Neural progenitor cell (in vitro differentiated cells): ENCODE measurements around the gene ANKMY1. TPM values are rescaled to one million over a fixed set of nuclear protein-coding genes. Genes with fewer than 3 reads are reported as not detected.

ENCODE experiments used
- DNase-seq: peaks from one replicate; pipeline ENCODE4 v3.0.0-alpha.2; 2016; ENCODE audit warnings: low spot score
- H2AFZ ChIP-seq: fragments of 200-600 bp; sonication (generic); replicated peaks from 2 replicates; pipeline ENCODE4 v1.6.1; 2016; ENCODE audit warnings: antibody characterized with exemption
- H3F3A ChIP-seq: fragments of 200-600 bp; sonication (generic); 2 replicates; pipeline ENCODE4 v1.6.1; 2016; ENCODE audit warnings: antibody characterized with exemption, low read depth
- H3K27ac ChIP-seq: fragments of 200-600 bp; sonication (generic); 2 replicates; pipeline ENCODE4 v1.5.1; 2016; ENCODE audit warnings: mild to moderate bottlenecking
- H3K27me3 ChIP-seq: fragments of 200-600 bp; sonication (generic); 2 replicates; pipeline ENCODE4 v1.6.1; 2016; ENCODE audit warnings: mild to moderate bottlenecking, moderate library complexity
- H3K36me3 ChIP-seq: fragments of 200-600 bp; sonication (generic); 2 replicates; pipeline ENCODE4 v1.5.1; 2016
- H3K4me1 ChIP-seq: fragments of 200-600 bp; sonication (generic); 2 replicates; pipeline ENCODE4 v1.6.1; 2016; ENCODE audit warnings: mixed run types
- H3K4me2 ChIP-seq: fragments of 200-600 bp; sonication (generic); 2 replicates; pipeline ENCODE4 v1.6.1; 2016
- H3K4me3 ChIP-seq: fragments of 200-600 bp; sonication (generic); 2 replicates; pipeline ENCODE4 v1.5.1; 2016
- H3K79me2 ChIP-seq: fragments of 200-600 bp; sonication (generic); 2 replicates; pipeline ENCODE4 v1.6.1; 2016; ENCODE audit warnings: low read depth
- H3K9ac ChIP-seq: fragments of 200-600 bp; sonication (generic); 2 replicates; pipeline ENCODE4 v1.6.1; 2016
- H3K9me3 ChIP-seq: fragments of 200-600 bp; sonication (generic); 2 replicates; pipeline ENCODE4 v1.5.1; 2016; ENCODE audit warnings: low read depth
- H4K20me1 ChIP-seq: fragments of 200-600 bp; sonication (generic); 2 replicates; pipeline ENCODE4 v1.6.1; 2016; ENCODE audit warnings: low read depth
- H3K27ac Mint-ChIP-seq: 3 replicates; pipeline ENCODE4 v1.8.0; 2021; ENCODE audit warnings: mixed read lengths
- H3K27me3 Mint-ChIP-seq: 2 replicates; pipeline ENCODE4 v1.8.0; 2022; ENCODE audit warnings: low read depth, mild to moderate bottlenecking, inconsistent platforms, moderate library complexity, mixed read lengths; ENCODE audit not compliant: insufficient read depth
- H3K36me3 Mint-ChIP-seq: 3 replicates; pipeline ENCODE4 v1.8.0; 2021; ENCODE audit warnings: mixed read lengths
- H3K4me1 Mint-ChIP-seq: 3 replicates; pipeline ENCODE4 v1.8.0; 2021; ENCODE audit warnings: mixed read lengths
- H3K4me3 Mint-ChIP-seq: 3 replicates; pipeline ENCODE4 v1.8.0; 2021; ENCODE audit warnings: mild to moderate bottlenecking, moderate library complexity, mixed read lengths
- H3K9me3 Mint-ChIP-seq: 3 replicates; pipeline ENCODE4 v1.8.0; 2020; ENCODE audit warnings: mixed read lengths
- CTCF ChIP-seq: fragments of 200-600 bp; sonication (generic); IDR thresholded peaks from 2 replicates; pipeline ENCODE4 v1.5.1; 2017; ENCODE audit warnings: antibody characterized with exemption, mild to moderate bottlenecking
- EZH2 ChIP-seq: fragments of 200-600 bp; sonication (generic); IDR thresholded peaks from 2 replicates; pipeline ENCODE4 v1.6.1; 2017; ENCODE audit warnings: antibody characterized with exemption, mild to moderate bottlenecking, moderate library complexity
- EZH2phosphoT487 ChIP-seq: fragments of 200-600 bp; sonication (generic); IDR thresholded peaks from 2 replicates; pipeline ENCODE4 v1.6.1; 2017; ENCODE audit warnings: antibody characterized with exemption
- total RNA-seq: library from RNA; depleted of rRNA; stranded (reverse); fragments of >200 nt; gene quantifications from 2 replicates; pipeline ENCODE4 v1.2.3, GENCODE V29; 2015; ENCODE audit warnings: low replicate concordance

The ANKMY1 gene
- total RNA-seq, 1 donor from 2014 or later: 4.2 TPM

GRCh38 chr2:240445961-240446663 is 111.7 kb downstream of the ANKMY1 start:
- TF ChIP-seq EZH2phosphoT487 (no peak), EZH2 (no peak), CTCF (no peak)
- Histone ChIP-seq H3K4me2 (no peak overlapping the region), H3K27ac (no peak overlapping the region), H3K36me3 (no peaks in the 10 kb centered on the region), H4K20me1 (peaks cover 89% of the 10 kb centered on the region), H3K79me2 (peaks cover 22% of the 10 kb centered on the region), H3F3A (peaks cover 10% of the 10 kb centered on the region), H2AFZ (no peak overlapping the region), H3K9ac (no peak overlapping the region), H3K4me1 (peaks cover 15% of the 10 kb centered on the region), H3K27me3 (no peaks in the 10 kb centered on the region), H3K4me3 (no peak overlapping the region), H3K9me3 (no peaks in the 10 kb centered on the region)
- DNase-seq: no peak
- peaks cover 23% of the 10 kb centered on the region for H3K4me1 Mint-ChIP-seq
- H3K36me3 Mint-ChIP-seq: peaks cover 2% of the 10 kb centered on the region
- no peak overlapping the region for H3K27ac Mint-ChIP-seq
- no peak overlapping the region for H3K4me3 Mint-ChIP-seq
- no peaks in the 10 kb centered on the region for H3K9me3 Mint-ChIP-seq
- peaks cover 12% of the 10 kb centered on the region for H3K27me3 Mint-ChIP-seq

- Mint-ChIP-seq H3K9me3 (no peaks in the 10 kb centered on the region), H3K27ac (no peak overlapping the region), H3K4me3 (no peak overlapping the region), H3K27me3 (peaks cover 9% of the 10 kb centered on the region), H3K4me1 (peaks cover 6% of the 10 kb centered on the region), H3K36me3 (peaks cover 2% of the 10 kb centered on the region)
- Histone ChIP-seq H3K27ac (no peak overlapping the region), H2AFZ (no peak overlapping the region), H3F3A (peaks cover 4% of the 10 kb centered on the region), H3K27me3 (no peaks in the 10 kb centered on the region), H4K20me1 (peaks cover 85% of the 10 kb centered on the region), H3K4me3 (no peak overlapping the region), H3K4me1 (no peaks in the 10 kb centered on the region), H3K36me3 (no peaks in the 10 kb centered on the region), H3K9ac (no peak overlapping the region), H3K79me2 (peaks cover 27% of the 10 kb centered on the region), H3K4me2 (no peak overlapping the region), H3K9me3 (no peaks in the 10 kb centered on the region)
- DNase-seq: no peak
- no peak for TF ChIP-seq CTCF
- no peak for TF ChIP-seq EZH2
- TF ChIP-seq EZH2phosphoT487: no peak
Measured at GRCh38 chr2:240444464-240444863, 113.3 kb downstream of the ANKMY1 start.

GRCh38 chr2:240443891-240444301 is 113.9 kb downstream of the ANKMY1 start:
- H3K9me3 ChIP-seq: no peaks in the 10 kb centered on the region
- Mint-ChIP-seq H3K4me3 (no peak overlapping the region), H3K9me3 (no peaks in the 10 kb centered on the region), H3K4me1 (peaks cover 5% of the 10 kb centered on the region), H3K27ac (no peak overlapping the region), H3K36me3 (peaks cover 2% of the 10 kb centered on the region), H3K27me3 (peaks cover 9% of the 10 kb centered on the region)
- H3K4me2 ChIP-seq: no peak overlapping the region
- no peak overlapping the region for H3K27ac ChIP-seq
- H2AFZ ChIP-seq: no peak overlapping the region
- H3F3A ChIP-seq: no peaks in the 10 kb centered on the region
- H3K4me1 ChIP-seq: no peaks in the 10 kb centered on the region
- no peak overlapping the region for H3K9ac ChIP-seq
- no peak for DNase-seq
- H3K4me3 ChIP-seq: no peak overlapping the region
- TF ChIP-seq CTCF: no peak
- TF ChIP-seq EZH2phosphoT487: no peak
- no peak for TF ChIP-seq EZH2
- peaks cover 33% of the 10 kb centered on the region for H3K79me2 ChIP-seq
- peaks cover 85% of the 10 kb centered on the region for H4K20me1 ChIP-seq
- H3K27me3 ChIP-seq: no peaks in the 10 kb centered on the region
- H3K36me3 ChIP-seq: no peaks in the 10 kb centered on the region
